H1 (cell line): ENCODE data around the gene CFB.

Source experiments
- CHD2 ChIP-seq: IDR thresholded peaks from 2 replicates; pipeline ENCODE4 v1.6.1; 2012; ENCODE audit warnings: low read length, improper control_type of control experiment
- KDM1A ChIP-seq: fragments of 200-600, 300-600 bp; sonication (generic); IDR thresholded peaks from 2 replicates; pipeline ENCODE4 v1.7.1; 2016; ENCODE audit warnings: mild to moderate bottlenecking, low read length, borderline replicate concordance
- KDM5A ChIP-seq: fragments of 200-600 bp; IDR thresholded peaks from 2 replicates; pipeline ENCODE4 v1.7.1; 2012; ENCODE audit warnings: mild to moderate bottlenecking, low read length, inconsistent platforms, mixed read lengths
- POLR2A ChIP-seq, 2 experiments: IDR thresholded peaks; 1 replicate in 1 of 2; 2 replicates in 1 of 2; pipeline ENCODE4 v1.6.1; 2011; ENCODE audit warnings: low read depth in 2 of 2, low read length in 2 of 2, mild to moderate bottlenecking in 2 of 2; ENCODE audit errors: control extremely low read depth in 1 of 2
- TF ChIP-seq, protein P1 (sequence below): IDR thresholded peaks from 2 replicates; pipeline ENCODE4 v1.6.1; 2012; ENCODE audit warnings: inconsistent platforms
- TF ChIP-seq, protein P2 (sequence below), 3 experiments: IDR thresholded peaks; 1 replicate in 2 of 3; 2 replicates in 1 of 3; pipeline versions ENCODE4 v1.5.1 to v1.6.1; 2011; ENCODE audit warnings: low read length in 3 of 3, mild to moderate bottlenecking in 3 of 3, inconsistent platforms in 2 of 3, low read depth in 1 of 3, moderate library complexity in 1 of 3; ENCODE audit not compliant: insufficient read depth in 1 of 3; ENCODE audit errors: control extremely low read depth in 1 of 3
- TF ChIP-seq, protein P3 (sequence below): IDR thresholded peaks from 2 replicates; pipeline ENCODE4 v1.6.1; 2011; ENCODE audit warnings: low read length, improper control_type of control experiment

DNA sequence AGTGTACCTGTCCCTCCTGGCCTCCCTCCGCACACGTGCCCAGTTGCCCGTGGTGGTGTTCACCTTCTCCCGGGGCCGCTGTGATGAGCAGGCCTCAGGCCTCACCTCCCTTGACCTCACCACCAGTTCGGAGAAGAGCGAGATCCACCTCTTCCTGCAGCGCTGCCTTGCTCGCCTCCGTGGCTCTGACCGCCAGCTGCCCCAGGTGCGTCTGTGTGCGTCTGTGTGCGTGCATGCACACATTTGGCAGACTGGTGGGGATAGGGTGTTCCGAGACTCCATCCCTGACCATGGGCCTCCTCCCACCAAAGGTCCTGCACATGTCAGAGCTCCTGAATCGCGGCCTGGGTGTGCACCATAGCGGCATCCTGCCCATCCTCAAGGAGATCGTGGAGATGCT, 18.0 kb downstream of the CFB start:
- TF ChIP-seq POLR2A (IDR thresholded peaks at IDR 0.05; ENCODE audit: control extremely low read depth in 1 of 2, low read depth in 2 of 2, low read length in 2 of 2) (no peak), KDM5A (no peak), CHD2 (no peak), KDM1A (no peak)
- TF ChIP-seq, protein P1, sequence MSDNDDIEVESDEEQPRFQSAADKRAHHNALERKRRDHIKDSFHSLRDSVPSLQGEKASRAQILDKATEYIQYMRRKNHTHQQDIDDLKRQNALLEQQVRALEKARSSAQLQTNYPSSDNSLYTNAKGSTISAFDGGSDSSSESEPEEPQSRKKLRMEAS: no peak
- TF ChIP-seq, protein P2, sequence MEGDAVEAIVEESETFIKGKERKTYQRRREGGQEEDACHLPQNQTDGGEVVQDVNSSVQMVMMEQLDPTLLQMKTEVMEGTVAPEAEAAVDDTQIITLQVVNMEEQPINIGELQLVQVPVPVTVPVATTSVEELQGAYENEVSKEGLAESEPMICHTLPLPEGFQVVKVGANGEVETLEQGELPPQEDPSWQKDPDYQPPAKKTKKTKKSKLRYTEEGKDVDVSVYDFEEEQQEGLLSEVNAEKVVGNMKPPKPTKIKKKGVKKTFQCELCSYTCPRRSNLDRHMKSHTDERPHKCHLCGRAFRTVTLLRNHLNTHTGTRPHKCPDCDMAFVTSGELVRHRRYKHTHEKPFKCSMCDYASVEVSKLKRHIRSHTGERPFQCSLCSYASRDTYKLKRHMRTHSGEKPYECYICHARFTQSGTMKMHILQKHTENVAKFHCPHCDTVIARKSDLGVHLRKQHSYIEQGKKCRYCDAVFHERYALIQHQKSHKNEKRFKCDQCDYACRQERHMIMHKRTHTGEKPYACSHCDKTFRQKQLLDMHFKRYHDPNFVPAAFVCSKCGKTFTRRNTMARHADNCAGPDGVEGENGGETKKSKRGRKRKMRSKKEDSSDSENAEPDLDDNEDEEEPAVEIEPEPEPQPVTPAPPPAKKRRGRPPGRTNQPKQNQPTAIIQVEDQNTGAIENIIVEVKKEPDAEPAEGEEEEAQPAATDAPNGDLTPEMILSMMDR (IDR thresholded peaks at IDR 0.05; ENCODE audit: control extremely low read depth in 1 of 3, insufficient read depth in 1 of 3, low read depth in 1 of 3, low read length in 3 of 3): no peak
- TF ChIP-seq, protein P3, sequence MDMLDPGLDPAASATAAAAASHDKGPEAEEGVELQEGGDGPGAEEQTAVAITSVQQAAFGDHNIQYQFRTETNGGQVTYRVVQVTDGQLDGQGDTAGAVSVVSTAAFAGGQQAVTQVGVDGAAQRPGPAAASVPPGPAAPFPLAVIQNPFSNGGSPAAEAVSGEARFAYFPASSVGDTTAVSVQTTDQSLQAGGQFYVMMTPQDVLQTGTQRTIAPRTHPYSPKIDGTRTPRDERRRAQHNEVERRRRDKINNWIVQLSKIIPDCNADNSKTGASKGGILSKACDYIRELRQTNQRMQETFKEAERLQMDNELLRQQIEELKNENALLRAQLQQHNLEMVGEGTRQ: no peak
